IMR-90 (cell line): ENCODE results near the gene UBE2J1. TPM values are rescaled to one million over a fixed set of nuclear protein-coding genes. Genes with fewer than 3 reads are reported as not detected.

Source experiments
- ATAC-seq: fragments of 200-7000 bp; cut with Tn5 transposase; 2 replicates; pipeline ENCODE4 v1.9.1; 2020; ENCODE audit warnings: low read depth, mild to moderate bottlenecking, moderate library complexity
- BruUV-seq: library from RNA; stranded (reverse); fragments of 400-500 nt; replicated peaks from 2 replicates; lab custom pipeline; 2021; lab: Mats Ljungman, UMichigan
- CTCF ChIA-PET: fragments of 300-600 bp; formaldehyde crosslinking; extraction: SDS; loops from one replicate; lab custom pipeline; 2021; ENCODE audit warnings: antibody characterized with exemption; lab: Yijun Ruan, JAX
- POLR2A ChIA-PET: fragments of 300-600 bp; sonication (Branson Sonifier 250); formaldehyde crosslinking; loops from one replicate; lab custom pipeline; 2022; ENCODE audit warnings: antibody characterized with exemption; ENCODE audit not compliant: unreplicated experiment; lab: Charles Lee
- DNase-seq: peaks from one replicate; pipeline ENCODE4 v3.0.0; 2013
- H2AFZ ChIP-seq: replicated peaks from 2 replicates; pipeline ENCODE3; 2013; ENCODE audit warnings: low read length, mild to moderate bottlenecking; ENCODE audit not compliant: poor library complexity
- H2AK5ac ChIP-seq: 2 replicates; pipeline ENCODE4 v1.6.1; 2013; ENCODE audit warnings: low read depth, low read length, inconsistent platforms
- H2AK9ac ChIP-seq: replicated peaks from 2 replicates; pipeline ENCODE3; 2013; ENCODE audit warnings: mild to moderate bottlenecking, low read depth, low read length, moderate library complexity; ENCODE audit not compliant: poor library complexity
- H2BK120ac ChIP-seq: 2 replicates; pipeline ENCODE4 v1.6.1; 2013; ENCODE audit warnings: low read depth, low read length, inconsistent platforms
- H2BK15ac ChIP-seq: 3 replicates; pipeline ENCODE4 v1.6.1; 2013; ENCODE audit warnings: low read depth, low read length, inconsistent platforms
- H2BK20ac ChIP-seq: 2 replicates; pipeline ENCODE4 v1.6.1; 2013; ENCODE audit warnings: low read depth, mild to moderate bottlenecking, inconsistent platforms, low read length, moderate library complexity
- H2BK5ac ChIP-seq: 2 replicates; pipeline ENCODE4 v1.6.1; 2013; ENCODE audit warnings: mild to moderate bottlenecking, low read depth, low read length, inconsistent platforms; ENCODE audit not compliant: poor library complexity, severe bottlenecking
- H3K14ac ChIP-seq: replicated peaks from 2 replicates; pipeline ENCODE4 v1.6.1; 2013; ENCODE audit warnings: low read depth, low read length, inconsistent platforms
- H3K18ac ChIP-seq: 2 replicates; pipeline ENCODE4 v1.6.1; 2013; ENCODE audit warnings: low read depth, low read length, control low read depth
- H3K23ac ChIP-seq: 2 replicates; pipeline ENCODE4 v1.6.1; 2013; ENCODE audit warnings: low read depth, low read length, inconsistent platforms
- H3K27ac ChIP-seq: 2 replicates; pipeline ENCODE4 v1.5.1; 2013; ENCODE audit warnings: mild to moderate bottlenecking, control low read depth, low read length; ENCODE audit not compliant: insufficient read depth
- H3K27me3 ChIP-seq: 2 replicates; pipeline ENCODE4 v1.6.1; 2013; ENCODE audit warnings: low read length; ENCODE audit not compliant: control insufficient read depth, insufficient read depth
- H3K36me3 ChIP-seq: 2 replicates; pipeline ENCODE4 v1.6.1; 2013; ENCODE audit warnings: low read length, mixed read lengths; ENCODE audit not compliant: control insufficient read depth, insufficient read depth
- H3K4ac ChIP-seq: 2 replicates; pipeline ENCODE4 v1.6.1; 2013; ENCODE audit warnings: low read depth, low read length, inconsistent platforms
- H3K4me1 ChIP-seq: 2 replicates; pipeline ENCODE4 v1.6.1; 2013; ENCODE audit warnings: low read length, mixed read lengths; ENCODE audit not compliant: control insufficient read depth, insufficient read depth
- H3K4me2 ChIP-seq: 2 replicates; pipeline ENCODE4 v1.6.1; 2013; ENCODE audit warnings: low read depth, mild to moderate bottlenecking, control low read depth, low read length, moderate library complexity
- H3K4me3 ChIP-seq: 2 replicates; pipeline ENCODE4 v1.5.1; 2013; ENCODE audit warnings: low read depth, mild to moderate bottlenecking, control low read depth, low read length, moderate library complexity; ENCODE audit not compliant: insufficient read depth
- H3K56ac ChIP-seq: 2 replicates; pipeline ENCODE4 v1.6.1; 2013; ENCODE audit warnings: low read length, inconsistent platforms; ENCODE audit not compliant: insufficient read depth; ENCODE audit errors: extremely low read depth
- H3K79me1 ChIP-seq, 2 experiments: 2 replicates each; pipeline ENCODE4 v1.6.1; 2013; ENCODE audit warnings: low read length in 2 of 2, inconsistent platforms in 1 of 2, low read depth in 1 of 2
- H3K9ac ChIP-seq: 2 replicates; pipeline ENCODE4 v1.6.1; 2013; ENCODE audit warnings: low read depth, low read length, control low read depth
- H3K9me1 ChIP-seq: 2 replicates; pipeline ENCODE4 v1.6.1; 2013; ENCODE audit warnings: low read length, inconsistent platforms; ENCODE audit not compliant: insufficient read depth
- H3K9me3 ChIP-seq: 2 replicates; pipeline ENCODE4 v1.6.1; 2013; ENCODE audit warnings: low read length; ENCODE audit not compliant: control insufficient read depth, insufficient read depth
- H4K20me1 ChIP-seq: 2 replicates; pipeline ENCODE4 v1.6.1; 2013; ENCODE audit warnings: low read length, inconsistent platforms; ENCODE audit not compliant: insufficient read depth
- H4K5ac ChIP-seq: 2 replicates; pipeline ENCODE4 v1.6.1; 2013; ENCODE audit warnings: mild to moderate bottlenecking, low read depth, low read length, control low read depth
- H4K8ac ChIP-seq, 2 experiments: 2 replicates each; pipeline ENCODE4 v1.6.1; 2013; ENCODE audit warnings: low read depth in 2 of 2, low read length in 2 of 2, control low read depth in 1 of 2, inconsistent platforms in 1 of 2
- H4K91ac ChIP-seq: 2 replicates; pipeline ENCODE4 v1.6.1; 2013; ENCODE audit warnings: low read depth, low read length, inconsistent platforms; ENCODE audit not compliant: insufficient read depth
- FOS ChIP-seq: fragments of 150-350 bp; IDR thresholded peaks from 2 replicates; pipeline ENCODE4 v1.6.1; 2016; ENCODE audit warnings: low read depth, low read length
- MXI1 ChIP-seq: IDR thresholded peaks from 2 replicates; pipeline ENCODE4 v1.6.1; 2012; ENCODE audit warnings: low read depth, mild to moderate bottlenecking, low read length, moderate library complexity, borderline replicate concordance
- WGBS, 2 experiments: methylation state at CpG; one replicate each; pipeline versions ENCODE4 v1.1.5 to v1.1.7; 2013; ENCODE audit warnings: missing lambda C conversion rate in 2 of 2; ENCODE audit not compliant: insufficient read length in 1 of 2; ENCODE audit errors: extremely low coverage in 2 of 2; 5-methylcytosine and 5-hydroxymethylcytosine counted together
- dilution Hi-C: fragments of 300-500 bp; cut with HindIII; formaldehyde crosslinking; loops from one replicate; pipeline ENCODE4 v1.14.3; 2018; ENCODE audit warnings: low sequenced_read_pairs; ENCODE audit not compliant: unreplicated experiment
- in situ Hi-C: fragments of 300-500 bp; cut with MboI; formaldehyde crosslinking; loops from 3 replicates; pipeline ENCODE4 v1.14.3; 2019; ENCODE audit warnings: low sequenced_read_pairs, inconsistent platforms, mixed read lengths
- intact Hi-C: fragments of 100-400 bp; cut with micrococcal nuclease; formaldehyde crosslinking; loops from 2 replicates; pipeline ENCODE4 v1.10.0; 2022
- polyA plus RNA-seq, 3 experiments: library from polyadenylated mRNA; depleted of rRNA; stranded (reverse); fragments of >200 nt; gene quantifications; 2 replicates each; pipeline ENCODE4 v1.2.3, GENCODE V29; 2012; ENCODE audit warnings: low replicate concordance in 1 of 3
- total RNA-seq: library from RNA; depleted of rRNA; stranded (reverse); fragments of >200 nt; gene quantifications from 2 replicates; pipeline ENCODE4 v1.2.3, GENCODE V29; 2012

The UBE2J1 gene
- total and polyA plus RNA-seq, 2 of the 4 experiments (the other 2 are of a cell fraction) = 20.9 to 35.3 TPM

DNA sequence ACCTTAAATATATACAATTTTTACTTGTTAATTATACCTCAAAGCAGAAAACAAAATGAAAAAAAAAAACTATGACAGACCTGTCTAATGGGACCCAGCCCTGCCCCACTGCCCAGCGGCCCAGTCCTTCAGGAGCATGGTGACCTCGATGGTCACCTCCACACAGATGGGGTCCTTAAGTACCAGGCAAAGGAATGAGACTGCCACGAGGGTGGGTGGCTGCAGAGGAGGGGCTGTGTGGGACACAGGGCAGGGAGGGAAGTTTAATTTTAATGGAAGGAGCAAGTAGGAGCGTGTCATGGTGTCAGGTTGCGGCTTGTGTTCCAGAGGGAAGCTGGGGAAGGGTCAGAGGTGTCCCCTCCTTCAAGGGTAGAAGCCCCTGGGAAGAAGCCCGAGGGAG lies 66.0 kb downstream of the UBE2J1 start:
- Histone ChIP-seq H3K4me2 (no peak overlapping the region), H2BK5ac (no peak overlapping the region), H3K56ac (no peak overlapping the region), H3K18ac (no peak overlapping the region), H2AK5ac (no peak overlapping the region), H4K91ac (no peak overlapping the region), H2BK15ac (no peak overlapping the region), H3K9ac (no peak overlapping the region), H3K27ac (no peak overlapping the region), H3K9me1 (no peaks in the 10 kb centered on the region), H2BK20ac (no peak overlapping the region), H3K4ac (no peak overlapping the region), H3K4me1 (no peaks in the 10 kb centered on the region), H2BK120ac (no peak overlapping the region), H2AK9ac (no peak overlapping the region), H3K27me3 (peaks cover 34% of the 10 kb centered on the region), H4K20me1 (no peaks in the 10 kb centered on the region; the same call in 1 of the 2 replicates), H4K8ac (no peak overlapping the region), H2AFZ (no peak overlapping the region), H3K9me3 (no peaks in the 10 kb centered on the region), H3K23ac (no peak overlapping the region), H3K14ac (no peak overlapping the region), H4K5ac (no peak overlapping the region), H3K79me1 (no peaks in the 10 kb centered on the region), H3K36me3 (no peaks in the 10 kb centered on the region), H3K4me3 (no peak overlapping the region)
- ATAC-seq (no peak), DNase-seq (no peak)
- no CpG with 5 or more reads among the region's 6 CpGs for WGBS, 2 experiments
- intact Hi-C loops (no loop called here), dilution Hi-C loops (no loop called here), in situ Hi-C loops (no loop called here)
- BruUV-seq = no TSS peak
- ChIA-PET POLR2A (no interaction called here), CTCF (interaction anchor here (0.5 to 0.7 kb wide), 3 partner anchors 9 to 210 kb away, joined by 3 read pairs; no protein-coding TSS in a partner anchor)
- TF ChIP-seq FOS (no peak), MXI1 (no peak)
